B cell (primary cell): Measurements from ENCODE around the gene RNF213.

ENCODE experiments used
- EZH2 ChIP-seq: IDR thresholded peaks from 2 replicates; pipeline ENCODE4 v1.6.1; 2012; ENCODE audit warnings: borderline replicate concordance, low read depth, mild to moderate bottlenecking, moderate library complexity, low read length; ENCODE audit not compliant: insufficient read depth, poor library complexity, severe bottlenecking
- TF ChIP-seq, protein P1 (sequence below): fragments of 200-600 bp; IDR thresholded peaks from one replicate; pipeline ENCODE4 v1.8.0; 2022; ENCODE audit warnings: antibody characterized with exemption, mild to moderate bottlenecking

DNA sequence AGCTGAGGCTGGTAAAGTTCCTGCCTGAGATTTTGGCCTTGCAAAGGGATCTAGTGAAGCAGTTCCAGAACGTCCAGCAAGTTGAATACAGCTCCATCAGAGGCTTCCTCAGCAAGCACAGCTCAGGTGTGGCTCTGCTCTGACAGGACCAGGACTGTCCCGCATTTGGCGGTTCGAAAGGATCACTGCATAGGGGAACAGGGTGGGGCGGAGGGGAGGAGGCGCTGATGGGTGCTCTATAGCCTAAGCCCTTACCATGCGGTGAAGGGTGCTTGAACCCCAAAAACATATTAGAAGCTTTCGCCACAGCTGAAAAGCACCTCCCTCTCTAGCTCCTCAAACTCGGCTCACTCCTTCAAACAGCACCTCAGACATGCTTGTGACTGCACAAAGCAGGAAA is 124.4 kb downstream of the RNF213 start:
- TF ChIP-seq, protein P1, sequence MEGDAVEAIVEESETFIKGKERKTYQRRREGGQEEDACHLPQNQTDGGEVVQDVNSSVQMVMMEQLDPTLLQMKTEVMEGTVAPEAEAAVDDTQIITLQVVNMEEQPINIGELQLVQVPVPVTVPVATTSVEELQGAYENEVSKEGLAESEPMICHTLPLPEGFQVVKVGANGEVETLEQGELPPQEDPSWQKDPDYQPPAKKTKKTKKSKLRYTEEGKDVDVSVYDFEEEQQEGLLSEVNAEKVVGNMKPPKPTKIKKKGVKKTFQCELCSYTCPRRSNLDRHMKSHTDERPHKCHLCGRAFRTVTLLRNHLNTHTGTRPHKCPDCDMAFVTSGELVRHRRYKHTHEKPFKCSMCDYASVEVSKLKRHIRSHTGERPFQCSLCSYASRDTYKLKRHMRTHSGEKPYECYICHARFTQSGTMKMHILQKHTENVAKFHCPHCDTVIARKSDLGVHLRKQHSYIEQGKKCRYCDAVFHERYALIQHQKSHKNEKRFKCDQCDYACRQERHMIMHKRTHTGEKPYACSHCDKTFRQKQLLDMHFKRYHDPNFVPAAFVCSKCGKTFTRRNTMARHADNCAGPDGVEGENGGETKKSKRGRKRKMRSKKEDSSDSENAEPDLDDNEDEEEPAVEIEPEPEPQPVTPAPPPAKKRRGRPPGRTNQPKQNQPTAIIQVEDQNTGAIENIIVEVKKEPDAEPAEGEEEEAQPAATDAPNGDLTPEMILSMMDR: no peak
- TF ChIP-seq EZH2: no peak
